Small intestine (tissue), 7 donors: Measurements from ENCODE around the gene AFF1. TPM values are rescaled to one million over a fixed set of nuclear protein-coding genes. Genes with fewer than 3 reads are reported as not detected.
"Not testable (repeated sequence)": the region's sequence is repeated elsewhere in the genome, so short reads cannot be mapped to it uniquely, and the experiment has no call there.

ENCODE experiments used
- DNase-seq, 2 donors: peaks; one replicate each; pipeline versions ENCODE4 v3.0.0 to v3.0.0-alpha.2; 2013
- FAIRE-seq: peaks from 2 replicates; lab custom pipeline; 2012; peaks lifted over from hg19 to GRCh38; lab: Jason Lieb, UNC
- H3K27ac ChIP-seq, 3 donors: one replicate each; pipeline ENCODE4 v1.5.1; 2013; ENCODE audit warnings: low read length in 2 of 3, mild to moderate bottlenecking in 2 of 3, control low read depth in 1 of 3, inconsistent platforms in 1 of 3, low read depth in 1 of 3, moderate library complexity in 1 of 3
- H3K27me3 ChIP-seq, 3 donors: one replicate each; pipeline ENCODE4 v1.6.1; 2013; ENCODE audit warnings: low read length in 3 of 3, inconsistent platforms in 1 of 3; ENCODE audit not compliant: control insufficient read depth in 3 of 3, insufficient read depth in 3 of 3
- H3K36me3 ChIP-seq, 3 donors: one replicate each; pipeline ENCODE4 v1.6.1; 2013; ENCODE audit warnings: low read length in 3 of 3, inconsistent platforms in 1 of 3, low read depth in 1 of 3, mild to moderate bottlenecking in 1 of 3, moderate library complexity in 1 of 3; ENCODE audit not compliant: control insufficient read depth in 3 of 3, insufficient read depth in 2 of 3
- H3K4me1 ChIP-seq, 3 donors: one replicate each; pipeline ENCODE4 v1.6.1; 2013; ENCODE audit warnings: low read length in 2 of 3, inconsistent platforms in 1 of 3, low read depth in 1 of 3, mild to moderate bottlenecking in 1 of 3, moderate library complexity in 1 of 3; ENCODE audit not compliant: control insufficient read depth in 3 of 3, insufficient read depth in 2 of 3
- H3K4me3 ChIP-seq, 3 donors: one replicate each; pipeline ENCODE4 v1.5.1; 2013; ENCODE audit warnings: low read length in 3 of 3, control low read depth in 1 of 3, inconsistent platforms in 1 of 3, low read depth in 1 of 3, mild to moderate bottlenecking in 1 of 3, moderate library complexity in 1 of 3
- H3K9me3 ChIP-seq, 2 donors: one replicate each; pipeline ENCODE4 v1.6.1; 2013; ENCODE audit warnings: low read depth in 1 of 2, low read length in 1 of 2; ENCODE audit not compliant: control insufficient read depth in 2 of 2, insufficient read depth in 1 of 2
- WGBS, 3 donors: extraction: QIAGEN DNeasy Blood & Tissue Kit; methylation state at CpG; one replicate each; pipeline ENCODE4 v1.1.7; 2013; 5-methylcytosine and 5-hydroxymethylcytosine counted together
- polyA plus RNA-seq, 4 donors: library from polyadenylated mRNA; stranded (reverse) in 3 of 4; unstranded in 1 of 4; fragments of 200-250 nt in 3 of 4; fragments of 120-200 nt in 1 of 4; gene quantifications; one replicate each; pipeline versions ENCODE4 v1.2.1 to v1.2.3, GENCODE V29; 2013
- donor health status: healthy with polysubstance abuse.
- donor health status: control.
- donor health status: control.
- donor health status: Bipolar disorder and iron deficiency.
- donor health status: healthy.

The AFF1 gene
- polyA plus RNA-seq, 4 donors: 5.4 to 50.7 (median 10.4) TPM

GRCh38 chr4:87030755-87031441, 96.1 kb downstream of the AFF1 start:
- peak overlapping the region in 2 of 3 donors; percentile 19 to 74 for H3K27ac ChIP-seq
- H3K27me3 ChIP-seq: no peaks in the 10 kb centered on the region
- H3K9me3 ChIP-seq: no peaks in the 10 kb centered on the region
- H3K36me3 ChIP-seq: no peaks in the 10 kb centered on the region
- FAIRE-seq: no peak
- no peak overlapping the region for H3K4me3 ChIP-seq
- no peak for DNase-seq
- H3K4me1 ChIP-seq: peaks cover 12 to 50% (median 33%) of the 10 kb centered on the region in 3 donors
- 59 to 80% (median 79%) methylated on average over 13 of the region's 13 CpGs for WGBS, 3 donors

DNA sequence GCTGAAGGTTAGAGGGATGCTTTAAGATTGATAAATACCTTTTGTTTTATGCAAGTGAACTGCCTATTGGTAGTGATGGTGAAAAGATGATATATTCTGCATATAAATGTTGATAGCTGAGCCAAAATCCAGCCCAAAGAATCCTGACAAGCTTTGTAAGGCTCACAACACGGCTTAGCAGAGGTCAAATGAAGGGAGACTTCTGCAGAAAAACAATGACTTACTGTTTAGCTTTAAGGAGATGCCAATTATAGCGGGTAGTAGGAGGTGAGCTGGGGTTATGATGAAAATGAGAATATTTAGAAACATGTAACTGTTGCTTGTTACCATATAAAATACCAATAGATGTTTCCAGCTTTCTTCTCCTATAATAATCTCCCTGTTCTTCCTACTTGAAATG, 97.1 kb downstream of the AFF1 start:
- 17 to 27% (median 23%) methylated on average over 2 of the region's 2 CpGs for WGBS, 3 donors
- DNase-seq: no peak
- peaks cover 9 to 54% (median 29%) of the 10 kb centered on the region in 3 donors for H3K4me1 ChIP-seq
- no peak overlapping the region for H3K4me3 ChIP-seq
- H3K27ac ChIP-seq: peak overlapping the region in 2 of 3 donors; percentile 53 to 68
- no peaks in the 10 kb centered on the region for H3K27me3 ChIP-seq
- no peaks in the 10 kb centered on the region for H3K36me3 ChIP-seq
- no peak for FAIRE-seq
- no peaks in the 10 kb centered on the region for H3K9me3 ChIP-seq

- no peaks in the 10 kb centered on the region for H3K9me3 ChIP-seq
- no peaks in the 10 kb centered on the region for H3K36me3 ChIP-seq
- FAIRE-seq (no peak), DNase-seq (peak; percentile 79 to 85)
- H3K4me3 ChIP-seq: no peak overlapping the region
- peak overlapping the region; percentile 13 to 68 (median 55) for H3K27ac ChIP-seq
- no peaks in the 10 kb centered on the region for H3K27me3 ChIP-seq
- WGBS, 3 donors: 30 to 58% (median 52%) methylated on average over 3 of the region's 3 CpGs
- peaks cover 9 to 58% (median 29%) of the 10 kb centered on the region in 3 donors for H3K4me1 ChIP-seq
Observed at GRCh38 chr4:87032884-87033533, 98.2 kb downstream of the AFF1 start.

DNA sequence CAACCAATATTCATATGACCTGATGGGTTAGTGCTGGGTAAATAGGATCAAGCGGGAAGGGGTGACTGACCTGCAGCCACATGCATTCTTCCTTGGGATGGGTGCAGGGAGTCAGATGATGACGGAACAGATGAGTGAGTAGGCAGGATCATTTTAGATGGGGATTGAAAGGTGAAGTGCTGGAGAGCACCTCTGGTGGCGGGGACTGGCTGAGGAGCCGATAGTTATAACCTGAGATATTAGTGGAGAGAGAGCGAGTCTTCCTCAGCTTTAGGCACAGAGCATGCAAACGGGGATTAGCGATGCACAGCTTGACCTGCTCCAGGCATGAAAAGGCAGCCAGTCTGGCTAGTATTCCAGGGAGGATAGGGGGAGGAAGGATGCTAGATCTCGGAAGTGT, 99.1 kb downstream of the AFF1 start:
- Histone ChIP-seq H3K4me3 (no peak overlapping the region), H3K27ac (no peak overlapping the region), H3K27me3 (no peaks in the 10 kb centered on the region), H3K4me1 (peaks cover 6 to 58% (median 26%) of the 10 kb centered on the region in 3 donors), H3K9me3 (no peaks in the 10 kb centered on the region), H3K36me3 (no peaks in the 10 kb centered on the region)
- FAIRE-seq (no peak), DNase-seq (no peak)
- WGBS, 3 donors: 79 to 89% (median 83%) methylated on average over 8 of the region's 8 CpGs

GRCh38 chr4:87034527-87034926, 99.7 kb downstream of the AFF1 start:
- no peak for DNase-seq
- WGBS, 3 donors: 43 to 62% (median 51%) methylated on average over 3 of the region's 3 CpGs
- no peak overlapping the region for H3K27ac ChIP-seq
- H3K27me3 ChIP-seq: no peaks in the 10 kb centered on the region
- H3K4me1 ChIP-seq: peaks cover 6 to 53% (median 26%) of the 10 kb centered on the region in 3 donors
- H3K36me3 ChIP-seq: no peaks in the 10 kb centered on the region
- no peaks in the 10 kb centered on the region for H3K9me3 ChIP-seq
- no peak for FAIRE-seq
- H3K4me3 ChIP-seq: no peak overlapping the region

GRCh38 chr4:87035881-87036509, 101.2 kb downstream of the AFF1 start:
- 75 to 79% (median 78%) methylated on average over 3 of the region's 3 CpGs for WGBS, 3 donors
- DNase-seq: no peak
- no peaks in the 10 kb centered on the region for H3K9me3 ChIP-seq
- no peaks in the 10 kb centered on the region for H3K27me3 ChIP-seq
- FAIRE-seq: no peak
- H3K36me3 ChIP-seq: no peaks in the 10 kb centered on the region
- no peak overlapping the region for H3K27ac ChIP-seq
- H3K4me3 ChIP-seq: no peak overlapping the region
- H3K4me1 ChIP-seq: peaks cover 6 to 43% (median 23%) of the 10 kb centered on the region in 3 donors

GRCh38 chr4:87036713-87037112, 101.9 kb downstream of the AFF1 start:
- H3K36me3 ChIP-seq: no peaks in the 10 kb centered on the region
- DNase-seq (no peak), FAIRE-seq (no peak)
- H3K4me1 ChIP-seq: peaks cover 6 to 38% (median 23%) of the 10 kb centered on the region in 3 donors
- WGBS, 3 donors: 56 to 65% (median 61%) methylated on average over 4 of the region's 4 CpGs
- no peak overlapping the region for H3K27ac ChIP-seq
- H3K9me3 ChIP-seq: no peaks in the 10 kb centered on the region
- H3K27me3 ChIP-seq: no peaks in the 10 kb centered on the region
- no peak overlapping the region for H3K4me3 ChIP-seq

DNA sequence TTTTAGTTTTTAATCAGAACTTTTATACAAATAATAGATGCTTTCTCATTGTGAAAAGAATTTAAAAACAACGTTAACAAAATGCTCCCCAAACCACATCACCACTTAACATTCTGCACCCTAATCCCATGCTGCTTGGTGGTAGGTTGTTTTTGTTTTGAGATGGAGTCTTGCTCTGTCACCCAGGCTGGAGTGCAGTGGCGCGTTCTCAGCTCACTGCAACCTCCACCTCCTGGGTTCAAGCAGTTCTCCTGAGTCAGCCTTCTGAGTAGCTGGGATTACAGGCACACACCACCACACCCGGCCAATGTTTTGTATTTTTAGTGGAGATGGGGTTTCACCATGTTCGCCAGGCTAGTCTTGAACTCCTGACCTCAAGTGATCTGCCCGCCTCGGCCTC, 102.4 kb downstream of the AFF1 start:
- WGBS, 3 donors: 73 to 75% (median 75%) methylated on average over 7 of the region's 7 CpGs
- not testable (repeated sequence) for H3K27me3 ChIP-seq, H3K9me3 ChIP-seq, H3K36me3 ChIP-seq, DNase-seq, FAIRE-seq, H3K4me3 ChIP-seq
- peak overlapping the region in 1 of 3 donors; percentile 27 for H3K27ac ChIP-seq
- peaks cover 5 to 34% (median 23%) of the 10 kb centered on the region in 3 donors for H3K4me1 ChIP-seq
